ENCODE results near the gene MDM2. TPM values are rescaled to one million over a fixed set of nuclear protein-coding genes. Genes with fewer than 3 reads are reported as not detected.

Gene MDM2
- total and polyA plus RNA-seq, 4 donors, result 24.9 to 155 (median 108) TPM

GRCh38 chr12:68786929-68787328 lies 21.0 kb upstream of the MDM2 start:
- H3K27me3 ChIP-seq (ENCODE audit: control insufficient read depth in 3 of 3, insufficient read depth in 3 of 3, low read length in 2 of 3), result no peaks in the 10 kb centered on the region
- no peak overlapping the region for H3K27ac ChIP-seq (ENCODE audit: low read depth in 1 of 2, low read length in 1 of 2)
- no peaks in the 10 kb centered on the region for H3K36me3 ChIP-seq (ENCODE audit: control insufficient read depth in 4 of 4, insufficient read depth in 4 of 4, low read length in 4 of 4)
- WGBS, 2 donors, result 67 to 77% methylated on average over 2 of the region's 2 CpGs
- H3K4me3 ChIP-seq, result no peak overlapping the region
- H3K9me3 ChIP-seq (ENCODE audit: control insufficient read depth in 4 of 4, insufficient read depth in 3 of 4, low read length in 3 of 4), result no peaks in the 10 kb centered on the region
- no peaks in the 10 kb centered on the region for H3K4me1 ChIP-seq (ENCODE audit: control insufficient read depth in 5 of 5, insufficient read depth in 5 of 5, low read length in 5 of 5)
- no peak for TF ChIP-seq CTCF (IDR thresholded peaks at IDR 0.05; ENCODE audit: control extremely low read depth, extremely low read depth)
- ATAC-seq (ENCODE audit: insufficient read depth, low FRiP score) (no peak), DNase-seq (peak in 1 of 3 donors; percentile 10)
- no peak overlapping the region for H3K9ac ChIP-seq (ENCODE audit: insufficient read depth in 1 of 2, low read length in 2 of 2)

- no peak overlapping the region for H3K27ac ChIP-seq (ENCODE audit: low read depth in 1 of 2, low read length in 1 of 2)
These were observed 19.3 kb upstream of the MDM2 start for GRCh38 chr12:68788554-68789143.

GRCh38 chr12:68789144-68789878 lies 18.7 kb upstream of the MDM2 start:
- no peaks in the 10 kb centered on the region for H3K27me3 ChIP-seq (ENCODE audit: control insufficient read depth in 3 of 3, insufficient read depth in 3 of 3, low read length in 2 of 3)
- ATAC-seq (ENCODE audit: insufficient read depth, low FRiP score) (no peak), DNase-seq (no peak)
- H3K9me3 ChIP-seq (ENCODE audit: control insufficient read depth in 4 of 4, insufficient read depth in 3 of 4, low read length in 3 of 4), result no peaks in the 10 kb centered on the region
- no peak for TF ChIP-seq CTCF (IDR thresholded peaks at IDR 0.05; ENCODE audit: control extremely low read depth, extremely low read depth)
- H3K36me3 ChIP-seq (ENCODE audit: control insufficient read depth in 4 of 4, insufficient read depth in 4 of 4, low read length in 4 of 4), result no peaks in the 10 kb centered on the region
- 92 to 96% methylated on average over 14 of the region's 14 CpGs for WGBS, 2 donors
- H3K4me3 ChIP-seq, result no peak overlapping the region
- no peaks in the 10 kb centered on the region for H3K4me1 ChIP-seq (ENCODE audit: control insufficient read depth in 5 of 5, insufficient read depth in 5 of 5, low read length in 5 of 5)
- no peak overlapping the region for H3K27ac ChIP-seq (ENCODE audit: low read depth in 1 of 2, low read length in 1 of 2)
- no peak overlapping the region for H3K9ac ChIP-seq (ENCODE audit: insufficient read depth in 1 of 2, low read length in 2 of 2)

More at GRCh38 chr12:68788554-68789143, 19.3 kb upstream of the MDM2 start:
- H3K36me3 ChIP-seq (ENCODE audit: control insufficient read depth in 4 of 4, insufficient read depth in 4 of 4, low read length in 4 of 4), result no peaks in the 10 kb centered on the region
- H3K9ac ChIP-seq (ENCODE audit: insufficient read depth in 1 of 2, low read length in 2 of 2), result no peak overlapping the region
- no peak overlapping the region for H3K4me3 ChIP-seq
- WGBS, 2 donors, result 93 to 100% methylated on average over 3 of the region's 3 CpGs
- DNase-seq (no peak), ATAC-seq (ENCODE audit: insufficient read depth, low FRiP score) (no peak)
- H3K4me1 ChIP-seq (ENCODE audit: control insufficient read depth in 5 of 5, insufficient read depth in 5 of 5, low read length in 5 of 5), result no peaks in the 10 kb centered on the region
- no peaks in the 10 kb centered on the region for H3K27me3 ChIP-seq (ENCODE audit: control insufficient read depth in 3 of 3, insufficient read depth in 3 of 3, low read length in 2 of 3)
- H3K9me3 ChIP-seq (ENCODE audit: control insufficient read depth in 4 of 4, insufficient read depth in 3 of 4, low read length in 3 of 4), result no peaks in the 10 kb centered on the region
- TF ChIP-seq CTCF (IDR thresholded peaks at IDR 0.05; ENCODE audit: control extremely low read depth, extremely low read depth), result no peak
